Measurements from ENCODE around the gene BSG.
"Not testable (repeated sequence)": the region's sequence is repeated elsewhere in the genome, so short reads cannot be mapped to it uniquely, and the experiment has no call there.

DNA sequence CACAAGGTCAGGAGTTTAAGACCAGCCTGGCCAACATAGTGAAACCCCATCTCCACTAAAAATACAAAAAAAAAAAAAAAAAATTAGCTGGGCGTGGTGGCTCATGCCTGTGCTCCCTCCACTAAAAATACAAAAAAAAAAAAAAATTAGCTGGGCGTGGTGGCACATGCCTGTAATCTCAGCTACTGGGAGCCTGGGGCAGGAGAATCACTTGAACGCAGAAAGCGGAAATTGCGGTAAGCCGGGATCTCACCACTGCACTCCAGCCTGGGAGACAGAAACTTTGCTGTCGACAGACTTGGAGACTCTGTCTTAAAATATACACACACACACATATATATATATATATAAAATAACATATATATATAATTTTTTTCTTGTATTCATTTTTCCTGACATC is 54.2 kb downstream of the BSG start:
- TF ChIP-seq POLR2AphosphoS5 (IDR thresholded peaks at IDR 0.05; ENCODE audit: borderline replicate concordance, low read depth, low read length); EZH2 (IDR thresholded peaks at IDR 0.05): not testable (repeated sequence)
